Osteoblast (primary cell): ENCODE data around the gene KRT2. TPM values are rescaled to one million over a fixed set of nuclear protein-coding genes. Genes with fewer than 3 reads are reported as not detected.

Source experiments
- DNase-seq: peaks from one replicate; pipeline ENCODE4 v3.0.0; 2011; ENCODE audit warnings: low spot score, mixed read lengths; ENCODE audit not compliant: insufficient read length; ENCODE audit errors: missing footprints
- H2AFZ ChIP-seq: 2 replicates; pipeline ENCODE4 v1.6.0; 2011; ENCODE audit warnings: mild to moderate bottlenecking, low read length
- H3K27ac ChIP-seq: 2 replicates; pipeline ENCODE4 v1.5.1; 2011; ENCODE audit warnings: mild to moderate bottlenecking, low read depth, low read length, moderate library complexity
- H3K27me3 ChIP-seq: 2 replicates; pipeline ENCODE4 v1.6.0; 2012; ENCODE audit warnings: mild to moderate bottlenecking, control low read depth, inconsistent platforms, low read length, moderate library complexity; ENCODE audit not compliant: insufficient read depth
- H3K36me3 ChIP-seq: 2 replicates; pipeline ENCODE4 v1.5.1; 2011; ENCODE audit warnings: mild to moderate bottlenecking, low read length, control low read depth, moderate library complexity; ENCODE audit not compliant: insufficient read depth
- H3K4me1 ChIP-seq: 2 replicates; pipeline ENCODE4 v1.5.1; 2011; ENCODE audit warnings: mild to moderate bottlenecking, low read length, control low read depth, moderate library complexity; ENCODE audit not compliant: insufficient read depth
- H3K4me2 ChIP-seq: 2 replicates; pipeline ENCODE4 v1.6.0; 2011; ENCODE audit warnings: mild to moderate bottlenecking, low read length; ENCODE audit not compliant: insufficient read depth
- H3K4me3 ChIP-seq: fragments of 200-600 bp; sonication (generic); 3 replicates; pipeline ENCODE4 v1.5.1; 2012; ENCODE audit warnings: mild to moderate bottlenecking, low read length, inconsistent platforms; ENCODE audit not compliant: insufficient read depth
- H3K79me2 ChIP-seq: 2 replicates; pipeline ENCODE4 v1.6.0; 2012; ENCODE audit warnings: mild to moderate bottlenecking, low read length, control low read depth, inconsistent platforms; ENCODE audit not compliant: insufficient read depth
- H3K9me3 ChIP-seq: 2 replicates; pipeline ENCODE4 v1.5.1; 2011; ENCODE audit warnings: low read depth, low read length, control low read depth
- H4K20me1 ChIP-seq: 2 replicates; pipeline ENCODE4 v1.6.0; 2012; ENCODE audit warnings: mild to moderate bottlenecking, low read length, control low read depth; ENCODE audit not compliant: insufficient read depth
- CTCF ChIP-seq: IDR thresholded peaks from 2 replicates; pipeline ENCODE4 v1.5.1; 2011; ENCODE audit warnings: mild to moderate bottlenecking, low read depth, low read length, moderate library complexity; ENCODE audit errors: extremely low read depth
- total RNA-seq: library from RNA; depleted of rRNA; stranded (reverse); fragments of >200 nt; gene quantifications from 2 replicates; pipeline ENCODE4 v1.2.3, GENCODE V29; 2012

KRT2 gene
- total RNA-seq: not detected in 2 replicates

- no peak for DNase-seq
- Histone ChIP-seq H3K4me2 (peak within 1 kb of the TSS; percentile 45), H3K27me3 (peaks cover 36% of the 10 kb centered on the region), H3K79me2 (no peaks in the 10 kb centered on the region), H3K9me3 (no peaks in the 10 kb centered on the region), H3K4me3 (no peak within 1 kb of the TSS), H2AFZ (no peak within 1 kb of the TSS), H3K36me3 (no peaks in the 10 kb centered on the region), H4K20me1 (no peaks in the 10 kb centered on the region), H3K27ac (no peak within 1 kb of the TSS), H3K4me1 (no peaks in the 10 kb centered on the region)
- TF ChIP-seq CTCF: no peak
These were observed at the start of gene KRT2 for GRCh38 chr12:52651726-52652261. KRT2 (minus strand) TSS chr12:52652211; CDS start chr12:52652142, 69 bp downstream.

- no peak for TF ChIP-seq CTCF
- no peak overlapping the region for H3K27ac ChIP-seq
- no peak overlapping the region for H2AFZ ChIP-seq
- H3K36me3 ChIP-seq: no peaks in the 10 kb centered on the region
- no peaks in the 10 kb centered on the region for H3K4me1 ChIP-seq
- DNase-seq: no peak
- no peaks in the 10 kb centered on the region for H4K20me1 ChIP-seq
- H3K4me2 ChIP-seq: no peak overlapping the region
- H3K79me2 ChIP-seq: no peaks in the 10 kb centered on the region
- peaks cover 19% of the 10 kb centered on the region for H3K27me3 ChIP-seq
- H3K4me3 ChIP-seq: no peak overlapping the region
- H3K9me3 ChIP-seq: no peaks in the 10 kb centered on the region
These were observed 49.3 kb upstream of the KRT2 start for GRCh38 chr12:52701281-52701680.

- no peak for TF ChIP-seq CTCF
- H3K27me3 ChIP-seq: peaks cover 18% of the 10 kb centered on the region
- no peak overlapping the region for H3K27ac ChIP-seq
- H3K79me2 ChIP-seq: no peaks in the 10 kb centered on the region
- no peaks in the 10 kb centered on the region for H4K20me1 ChIP-seq
- no peak overlapping the region for H3K4me2 ChIP-seq
- no peak overlapping the region for H3K4me3 ChIP-seq
- no peaks in the 10 kb centered on the region for H3K36me3 ChIP-seq
- no peak for DNase-seq
- no peak overlapping the region for H2AFZ ChIP-seq
- H3K9me3 ChIP-seq: no peaks in the 10 kb centered on the region
- H3K4me1 ChIP-seq: no peaks in the 10 kb centered on the region
These were observed 47.9 kb upstream of the KRT2 start for GRCh38 chr12:52699960-52700359.

- DNase-seq: no peak
- no peak for TF ChIP-seq CTCF
These were observed 47.4 kb upstream of the KRT2 start for GRCh38 chr12:52699373-52699772.

More at GRCh38 chr12:52699373-52699772, 47.4 kb upstream of the KRT2 start:
- Histone ChIP-seq H2AFZ (no peak overlapping the region), H3K27ac (no peak overlapping the region), H4K20me1 (no peaks in the 10 kb centered on the region), H3K79me2 (no peaks in the 10 kb centered on the region), H3K4me2 (no peak overlapping the region), H3K4me3 (no peak overlapping the region), H3K9me3 (no peaks in the 10 kb centered on the region), H3K4me1 (no peaks in the 10 kb centered on the region), H3K36me3 (no peaks in the 10 kb centered on the region), H3K27me3 (peaks cover 20% of the 10 kb centered on the region)
